ENCODE results near the gene HHIPL1.

The HHIPL1 gene

GRCh38 chr14:99698236-99698635, 53.3 kb downstream of the HHIPL1 start:
- no peak for DNase-seq

GRCh38 chr14:99698642-99699041, 53.7 kb downstream of the HHIPL1 start:
- no peak for DNase-seq

GRCh38 chr14:99699085-99699760, 54.3 kb downstream of the HHIPL1 start:
- DNase-seq: no peak

- DNase-seq: no peak
These were observed 54.9 kb downstream of the HHIPL1 start for GRCh38 chr14:99699861-99700260.

- DNase-seq: no peak
These were observed 55.5 kb downstream of the HHIPL1 start for GRCh38 chr14:99700379-99700778.

GRCh38 chr14:99701260-99701659, 56.3 kb downstream of the HHIPL1 start:
- no peak for DNase-seq

GRCh38 chr14:99702115-99702514, 57.2 kb downstream of the HHIPL1 start:
- DNase-seq: no peak

- DNase-seq: no peak
These were observed 58.5 kb downstream of the HHIPL1 start for GRCh38 chr14:99703381-99703780.

GRCh38 chr14:99704037-99704436, 59.1 kb downstream of the HHIPL1 start:
- DNase-seq: no peak

GRCh38 chr14:99706107-99706900, 61.4 kb downstream of the HHIPL1 start:
- DNase-seq: no peak

GRCh38 chr14:99707420-99707819, 62.5 kb downstream of the HHIPL1 start:
- no peak for DNase-seq

GRCh38 chr14:99707921-99708320, 63.0 kb downstream of the HHIPL1 start:
- no peak for DNase-seq

- no peak for DNase-seq
These were observed 63.5 kb downstream of the HHIPL1 start for GRCh38 chr14:99708449-99708848.

GRCh38 chr14:99713972-99714371, 69.0 kb downstream of the HHIPL1 start:
- no peak for DNase-seq

- no peak for DNase-seq
These were observed 70.5 kb downstream of the HHIPL1 start for GRCh38 chr14:99715266-99716000.

GRCh38 chr14:99716091-99716849, 71.3 kb downstream of the HHIPL1 start:
- DNase-seq: no peak

- DNase-seq: no peak
These were observed 72.1 kb downstream of the HHIPL1 start for GRCh38 chr14:99716850-99717681.

- DNase-seq: no peak
These were observed 72.7 kb downstream of the HHIPL1 start for GRCh38 chr14:99717682-99718013.

- no peak for DNase-seq
These were observed 73.3 kb downstream of the HHIPL1 start for GRCh38 chr14:99718031-99718810.

GRCh38 chr14:99718811-99719192, 73.9 kb downstream of the HHIPL1 start:
- DNase-seq: no peak

Data from activated gamma-delta T cell treated with Interleukin-2 at 50 U/mL for 16 hours (primary cell).